ENCODE results near the gene CTAG1B. TPM values are rescaled to one million over a fixed set of nuclear protein-coding genes. Genes with fewer than 3 reads are reported as not detected.
"Not testable (repeated sequence)": the region's sequence is repeated elsewhere in the genome, so short reads cannot be mapped to it uniquely, and the experiment has no call there.

The CTAG1B gene
- total and polyA plus RNA-seq, 2 donors, result not detected

GRCh38 chrX:154573061-154573460 is 46.0 kb downstream of the CTAG1B start:
- not testable (repeated sequence) for DNase-seq (ENCODE audit: low read depth in 6 of 9, low spot score in 9 of 9)
- no CpG with 5 or more reads among the region's 10 CpGs for WGBS

GRCh38 chrX:154570361-154570760 is 48.7 kb downstream of the CTAG1B start:
- H3K9me3 ChIP-seq (ENCODE audit: control insufficient read depth in 2 of 2, insufficient read depth in 1 of 2, low read length in 1 of 2); H3K4me3 ChIP-seq (ENCODE audit: low read length in 2 of 2); H3K36me3 ChIP-seq (ENCODE audit: control insufficient read depth in 2 of 2, insufficient read depth in 2 of 2, low read length in 1 of 2); H3K4me1 ChIP-seq (ENCODE audit: control insufficient read depth in 2 of 2, insufficient read depth in 2 of 2, low read length in 2 of 2); DNase-seq (ENCODE audit: low read depth in 6 of 9, low spot score in 9 of 9); H3K27ac ChIP-seq (ENCODE audit: low read depth in 1 of 2, low read length in 1 of 2); H3K27me3 ChIP-seq (ENCODE audit: control insufficient read depth in 2 of 2, insufficient read depth in 1 of 2, low read length in 1 of 2): not testable (repeated sequence)
- WGBS, result no CpG with 5 or more reads among the region's 11 CpGs

More at GRCh38 chrX:154573061-154573460, 46.0 kb downstream of the CTAG1B start:
- H3K27ac ChIP-seq (ENCODE audit: low read depth in 1 of 2, low read length in 1 of 2); H3K36me3 ChIP-seq (ENCODE audit: control insufficient read depth in 2 of 2, insufficient read depth in 2 of 2, low read length in 1 of 2); H3K4me1 ChIP-seq (ENCODE audit: control insufficient read depth in 2 of 2, insufficient read depth in 2 of 2, low read length in 2 of 2); H3K4me3 ChIP-seq (ENCODE audit: low read length in 2 of 2); H3K9me3 ChIP-seq (ENCODE audit: control insufficient read depth in 2 of 2, insufficient read depth in 1 of 2, low read length in 1 of 2); H3K27me3 ChIP-seq (ENCODE audit: control insufficient read depth in 2 of 2, insufficient read depth in 1 of 2, low read length in 1 of 2): not testable (repeated sequence)

Other genes with a start within 250 kb of the CTAG1B start
- 164 TPM for gene FLNA, start 244.6 kb downstream of the CTAG1B start, total RNA-seq
- gene FLNA, start 244.6 kb downstream of the CTAG1B start, polyA plus RNA-seq, result 412 TPM
- gene EMD, start 240.0 kb downstream of the CTAG1B start, total RNA-seq, result 8.2 TPM
- 110 TPM for gene EMD, start 240.0 kb downstream of the CTAG1B start, polyA plus RNA-seq
- 5,085 TPM for gene RPL10, start 220.9 kb downstream of the CTAG1B start, total RNA-seq
- gene RPL10, start 220.9 kb downstream of the CTAG1B start, polyA plus RNA-seq, result 5,714 TPM
- gene DNASE1L1, start 210.0 kb downstream of the CTAG1B start, total RNA-seq, result 10.1 TPM
- 23.0 TPM for gene DNASE1L1, start 210.0 kb downstream of the CTAG1B start, polyA plus RNA-seq
- gene TAFAZZIN, start 207.7 kb downstream of the CTAG1B start, total RNA-seq, result 21.0 TPM
- 111 TPM for gene TAFAZZIN, start 207.7 kb downstream of the CTAG1B start, polyA plus RNA-seq
- gene ATP6AP1, start 190.6 kb downstream of the CTAG1B start, total RNA-seq, result 26.6 TPM
- 53.7 TPM for gene ATP6AP1, start 190.6 kb downstream of the CTAG1B start, polyA plus RNA-seq
- 39.2 TPM for gene GDI1, start 182.1 kb downstream of the CTAG1B start, total RNA-seq
- gene GDI1, start 182.1 kb downstream of the CTAG1B start, polyA plus RNA-seq, result 144 TPM
- 29.8 TPM for gene FAM50A, start 175.1 kb downstream of the CTAG1B start, total RNA-seq
- 112 TPM for gene FAM50A, start 175.1 kb downstream of the CTAG1B start, polyA plus RNA-seq
- 2.2 TPM for gene PLXNA3, start 161.0 kb downstream of the CTAG1B start, total RNA-seq
- 14.3 TPM for gene PLXNA3, start 161.0 kb downstream of the CTAG1B start, polyA plus RNA-seq
- gene LAGE3, start 140.0 kb downstream of the CTAG1B start, total RNA-seq, result 39.9 TPM
- 17.3 TPM for gene LAGE3, start 140.0 kb downstream of the CTAG1B start, polyA plus RNA-seq
- gene UBL4A, start 132.7 kb downstream of the CTAG1B start, total RNA-seq, result 29.9 TPM
- gene UBL4A, start 132.7 kb downstream of the CTAG1B start, polyA plus RNA-seq, result 20.7 TPM
- gene SLC10A3, start 128.7 kb downstream of the CTAG1B start, total RNA-seq, result 6.1 TPM
- 21.6 TPM for gene SLC10A3, start 128.7 kb downstream of the CTAG1B start, polyA plus RNA-seq
- 18.4 TPM for gene FAM3A, start 103.0 kb downstream of the CTAG1B start, total RNA-seq
- gene FAM3A, start 103.0 kb downstream of the CTAG1B start, polyA plus RNA-seq, result 73.4 TPM
- 13.9 TPM for gene G6PD, start 72.4 kb downstream of the CTAG1B start, total RNA-seq
- 21.0 TPM for gene G6PD, start 72.4 kb downstream of the CTAG1B start, polyA plus RNA-seq
- 17.7 TPM for gene IKBKG, start 71.7 kb downstream of the CTAG1B start, total RNA-seq
- gene IKBKG, start 71.7 kb downstream of the CTAG1B start, polyA plus RNA-seq, result 38.3 TPM
- not detected for gene CTAG1A, start 34.1 kb downstream of the CTAG1B start, total RNA-seq
- 0.07 TPM for gene CTAG1A, start 34.1 kb downstream of the CTAG1B start, polyA plus RNA-seq
- gene CTAG2, start 34.3 kb upstream of the CTAG1B start, total RNA-seq, result not detected
- 0.05 TPM for gene CTAG2, start 34.3 kb upstream of the CTAG1B start, polyA plus RNA-seq
- 7.6 TPM for gene GAB3, start 131.8 kb upstream of the CTAG1B start, total RNA-seq
- gene GAB3, start 131.8 kb upstream of the CTAG1B start, polyA plus RNA-seq, result 5.0 TPM
- gene DKC1, start 143.6 kb upstream of the CTAG1B start, total RNA-seq, result 43.8 TPM
- gene DKC1, start 143.6 kb upstream of the CTAG1B start, polyA plus RNA-seq, result 34.0 TPM
- gene MPP1, start 186.2 kb upstream of the CTAG1B start, total RNA-seq, result 81.4 TPM
- gene MPP1, start 186.2 kb upstream of the CTAG1B start, polyA plus RNA-seq, result 70.0 TPM
- not detected for gene SMIM9, start 215.4 kb upstream of the CTAG1B start, total RNA-seq
- gene SMIM9, start 215.4 kb upstream of the CTAG1B start, polyA plus RNA-seq, result 0.07 TPM